ENCODE results near the gene CDYL2. TPM values are rescaled to one million over a fixed set of nuclear protein-coding genes. Genes with fewer than 3 reads are reported as not detected.

The CDYL2 gene
- polyA plus RNA-seq, 4 donors = 1.9 to 3.0 (median 2.8) TPM

DNA sequence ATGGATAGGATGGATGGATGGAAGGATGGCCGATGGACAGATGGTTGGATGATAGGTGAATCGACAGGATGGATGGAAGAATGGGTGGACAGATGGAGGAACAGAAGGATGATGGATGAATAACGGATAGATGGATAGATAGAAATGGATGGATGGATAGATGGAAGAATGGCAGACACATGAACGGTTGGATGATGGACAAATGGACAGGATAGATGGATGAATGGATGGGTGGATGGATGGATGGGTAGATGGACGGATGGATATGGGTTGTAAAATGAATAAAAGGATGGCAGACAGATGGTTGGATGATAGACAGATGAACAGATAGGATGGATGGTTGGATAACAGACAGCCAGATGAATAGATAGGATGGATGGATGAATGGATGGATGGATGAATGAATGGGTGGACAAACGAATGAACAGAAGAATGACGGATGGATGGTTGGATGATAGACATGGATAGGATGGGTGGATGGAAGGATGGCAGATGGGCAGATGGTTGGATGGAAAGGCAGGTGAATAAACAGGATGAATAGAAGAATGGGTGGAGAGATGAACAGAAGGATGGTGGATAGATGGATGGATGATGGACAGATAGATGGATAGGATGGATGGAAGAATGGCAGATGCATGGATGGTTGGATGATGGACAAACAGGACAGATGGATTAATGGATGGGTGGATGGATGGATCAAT, 207.7 kb downstream of the CDYL2 start:
- DNase-seq (no peak), FAIRE-seq (no peak)
- Histone ChIP-seq H3K4me1 (ENCODE audit: control insufficient read depth in 3 of 3, insufficient read depth in 2 of 3, low read depth in 1 of 3, low read length in 2 of 3) (no peaks in the 10 kb centered on the region), H3K9me3 (ENCODE audit: control insufficient read depth in 2 of 2, insufficient read depth in 1 of 2, low read depth in 1 of 2, low read length in 1 of 2) (peaks cover 0 to 5% of the 10 kb centered on the region in 2 donors), H3K4me3 (ENCODE audit: low read depth in 1 of 3, low read length in 3 of 3) (no peak overlapping the region), H3K27me3 (ENCODE audit: control insufficient read depth in 3 of 3, insufficient read depth in 3 of 3, low read length in 3 of 3) (peaks cover 0 to 2% (median 0%) of the 10 kb centered on the region in 3 donors), H3K36me3 (ENCODE audit: control insufficient read depth in 3 of 3, insufficient read depth in 2 of 3, low read depth in 1 of 3, low read length in 3 of 3) (peaks cover 0 to 3% (median 2%) of the 10 kb centered on the region in 3 donors), H3K27ac (ENCODE audit: low read depth in 1 of 3, low read length in 2 of 3) (no peak overlapping the region)
- WGBS, 3 donors = 85 to 92% (median 88%) methylated on average over 7 of the region's 7 CpGs

DNA sequence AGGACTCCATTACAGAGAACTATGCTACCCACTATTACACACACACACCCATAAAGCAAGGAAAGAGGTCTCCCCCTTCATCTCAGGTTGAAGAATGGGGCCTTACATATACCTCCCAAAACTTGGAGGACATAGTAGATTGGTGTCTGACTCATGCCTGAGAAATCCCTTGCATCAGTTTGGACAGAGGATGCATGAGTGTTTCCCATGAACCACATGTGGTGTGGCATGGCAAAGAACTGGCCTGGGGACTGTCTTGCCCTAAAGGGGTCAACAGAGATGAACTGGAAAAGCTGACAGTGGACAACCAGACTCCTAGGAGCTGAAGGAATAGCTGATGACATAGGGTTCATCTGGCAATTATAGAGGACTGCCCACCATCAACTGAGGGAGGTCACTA, 209.6 kb downstream of the CDYL2 start:
- Histone ChIP-seq H3K27me3 (ENCODE audit: control insufficient read depth in 3 of 3, insufficient read depth in 3 of 3, low read length in 3 of 3) (peaks cover 0 to 2% (median 0%) of the 10 kb centered on the region in 3 donors), H3K9me3 (ENCODE audit: control insufficient read depth in 2 of 2, insufficient read depth in 1 of 2, low read depth in 1 of 2, low read length in 1 of 2) (peaks cover 0 to 5% of the 10 kb centered on the region in 2 donors), H3K27ac (ENCODE audit: low read depth in 1 of 3, low read length in 2 of 3) (no peak overlapping the region), H3K4me1 (ENCODE audit: control insufficient read depth in 3 of 3, insufficient read depth in 2 of 3, low read depth in 1 of 3, low read length in 2 of 3) (no peaks in the 10 kb centered on the region), H3K4me3 (ENCODE audit: low read depth in 1 of 3, low read length in 3 of 3) (no peak overlapping the region), H3K36me3 (ENCODE audit: control insufficient read depth in 3 of 3, insufficient read depth in 2 of 3, low read depth in 1 of 3, low read length in 3 of 3) (peaks cover 0 to 3% (median 0%) of the 10 kb centered on the region in 3 donors)
- no peak for FAIRE-seq
- DNase-seq = no peak

GRCh38 chr16:80592273-80592672, 212.1 kb downstream of the CDYL2 start:
- 93 to 98% (median 96%) methylated on average over 2 of the region's 2 CpGs for WGBS, 3 donors
- peaks cover 0 to 2% (median 0%) of the 10 kb centered on the region in 3 donors for H3K27me3 ChIP-seq (ENCODE audit: control insufficient read depth in 3 of 3, insufficient read depth in 3 of 3, low read length in 3 of 3)
- H3K4me3 ChIP-seq (ENCODE audit: low read depth in 1 of 3, low read length in 3 of 3) = no peak overlapping the region
- no peak overlapping the region for H3K27ac ChIP-seq (ENCODE audit: low read depth in 1 of 3, low read length in 2 of 3)
- no peaks in the 10 kb centered on the region for H3K4me1 ChIP-seq (ENCODE audit: control insufficient read depth in 3 of 3, insufficient read depth in 2 of 3, low read depth in 1 of 3, low read length in 2 of 3)
- H3K9me3 ChIP-seq (ENCODE audit: control insufficient read depth in 2 of 2, insufficient read depth in 1 of 2, low read depth in 1 of 2, low read length in 1 of 2) = peaks cover 0 to 5% of the 10 kb centered on the region in 2 donors
- FAIRE-seq = no peak
- no peaks in the 10 kb centered on the region for H3K36me3 ChIP-seq (ENCODE audit: control insufficient read depth in 3 of 3, insufficient read depth in 2 of 3, low read depth in 1 of 3, low read length in 3 of 3)
- DNase-seq = no peak

DNA sequence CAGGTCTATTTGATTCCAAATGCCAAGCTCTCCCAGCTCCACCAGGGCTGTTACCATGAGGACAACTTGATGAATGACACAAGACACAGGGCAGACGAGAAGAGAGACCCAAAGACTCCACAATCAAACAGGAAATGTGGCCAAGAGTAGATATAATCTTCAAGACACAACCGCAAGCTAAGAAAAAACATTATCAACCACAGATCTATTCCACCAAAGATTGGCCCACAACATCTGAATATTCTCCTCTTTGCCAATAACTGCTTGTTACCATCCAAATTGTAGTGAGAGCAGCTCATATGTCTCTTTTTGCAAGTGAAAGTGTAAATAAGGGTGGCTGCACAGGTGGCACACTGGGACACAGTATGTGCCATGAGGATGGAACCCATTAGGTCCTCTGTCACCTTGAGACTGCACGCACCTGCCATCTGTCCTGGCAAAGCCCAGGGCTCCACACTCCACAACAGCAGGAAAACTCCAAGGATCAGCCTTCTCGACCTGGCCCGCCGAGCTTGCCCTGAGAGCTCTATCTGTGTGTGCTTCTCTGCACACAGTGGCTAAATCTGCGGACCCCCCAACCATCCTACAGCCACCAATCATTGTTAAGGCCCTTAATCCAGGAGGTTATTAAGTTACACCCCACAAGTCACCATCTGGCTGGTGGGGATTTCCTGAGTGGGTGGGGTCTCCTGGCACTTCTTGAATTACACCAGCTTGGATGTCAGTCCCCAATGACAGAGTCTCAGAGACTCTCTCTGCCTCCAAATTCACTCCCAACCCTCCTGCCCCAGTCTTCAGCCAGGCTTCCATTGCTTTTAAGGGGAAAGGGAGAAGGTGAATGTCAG, 213.1 kb downstream of the CDYL2 start:
- H3K27ac ChIP-seq (ENCODE audit: low read depth in 1 of 3, low read length in 2 of 3) = no peak overlapping the region
- no peak for FAIRE-seq
- WGBS, 3 donors = 74 to 81% (median 76%) methylated on average over 7 of the region's 7 CpGs
- H3K4me1 ChIP-seq (ENCODE audit: control insufficient read depth in 3 of 3, insufficient read depth in 2 of 3, low read depth in 1 of 3, low read length in 2 of 3) = no peaks in the 10 kb centered on the region
- H3K4me3 ChIP-seq (ENCODE audit: low read depth in 1 of 3, low read length in 3 of 3) = no peak overlapping the region
- H3K27me3 ChIP-seq (ENCODE audit: control insufficient read depth in 3 of 3, insufficient read depth in 3 of 3, low read length in 3 of 3) = peaks cover 0 to 2% (median 0%) of the 10 kb centered on the region in 3 donors
- H3K9me3 ChIP-seq (ENCODE audit: control insufficient read depth in 2 of 2, insufficient read depth in 1 of 2, low read depth in 1 of 2, low read length in 1 of 2) = peaks cover 0 to 5% of the 10 kb centered on the region in 2 donors
- no peaks in the 10 kb centered on the region for H3K36me3 ChIP-seq (ENCODE audit: control insufficient read depth in 3 of 3, insufficient read depth in 2 of 3, low read depth in 1 of 3, low read length in 3 of 3)
- peak in 1 of 2 donors; percentile 31 for DNase-seq

DNA sequence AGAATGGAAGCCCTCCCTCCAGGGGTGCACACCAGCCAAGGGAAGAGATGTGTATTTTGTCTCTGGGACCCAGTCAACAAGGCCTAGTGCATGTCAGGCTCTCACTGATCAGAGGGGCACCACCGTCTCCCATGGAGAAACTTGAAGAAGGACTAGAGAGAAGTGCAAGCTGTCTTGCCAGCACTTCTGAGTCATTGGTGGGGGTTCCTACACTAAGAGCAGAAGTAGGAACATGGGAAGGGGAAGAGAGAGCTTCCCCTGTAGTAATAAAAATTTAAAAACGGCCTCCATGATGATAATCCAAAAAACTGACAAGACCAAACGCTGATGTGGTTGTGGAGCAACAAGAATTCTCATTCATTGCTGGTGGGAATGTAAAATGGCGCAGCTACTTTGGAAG, 217.3 kb downstream of the CDYL2 start:
- Histone ChIP-seq H3K36me3 (ENCODE audit: control insufficient read depth in 3 of 3, insufficient read depth in 2 of 3, low read depth in 1 of 3, low read length in 3 of 3) (no peaks in the 10 kb centered on the region), H3K9me3 (ENCODE audit: control insufficient read depth in 2 of 2, insufficient read depth in 1 of 2, low read depth in 1 of 2, low read length in 1 of 2) (no peaks in the 10 kb centered on the region), H3K4me1 (ENCODE audit: control insufficient read depth in 3 of 3, insufficient read depth in 2 of 3, low read depth in 1 of 3, low read length in 2 of 3) (no peaks in the 10 kb centered on the region), H3K27me3 (ENCODE audit: control insufficient read depth in 3 of 3, insufficient read depth in 3 of 3, low read length in 3 of 3) (no peaks in the 10 kb centered on the region), H3K27ac (ENCODE audit: low read depth in 1 of 3, low read length in 2 of 3) (no peak overlapping the region), H3K4me3 (ENCODE audit: low read depth in 1 of 3, low read length in 3 of 3) (no peak overlapping the region)
- FAIRE-seq = no peak
- 83 to 94% (median 91%) methylated on average over 4 of the region's 4 CpGs for WGBS, 3 donors
- no peak for DNase-seq

DNA sequence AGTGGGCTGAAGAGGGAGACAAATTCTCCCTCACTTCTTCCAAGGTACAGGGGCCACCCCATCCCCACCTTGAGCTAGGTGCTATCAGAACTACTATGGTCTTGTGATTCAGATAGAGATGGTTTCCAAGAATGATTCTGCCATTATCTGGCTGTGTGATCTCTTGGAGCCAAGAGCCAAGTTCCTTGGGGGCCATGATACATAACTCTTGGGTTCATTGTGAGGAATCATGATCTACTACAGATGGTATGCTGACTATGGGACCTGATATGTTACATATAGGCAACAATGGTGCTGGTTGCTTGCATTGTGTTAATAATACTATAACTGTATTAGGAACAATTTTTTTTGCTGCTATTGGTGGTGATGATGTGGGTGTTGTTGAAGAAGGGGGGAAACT, 217.9 kb downstream of the CDYL2 start:
- no peak overlapping the region for H3K4me3 ChIP-seq (ENCODE audit: low read depth in 1 of 3, low read length in 3 of 3)
- H3K4me1 ChIP-seq (ENCODE audit: control insufficient read depth in 3 of 3, insufficient read depth in 2 of 3, low read depth in 1 of 3, low read length in 2 of 3) = no peaks in the 10 kb centered on the region
- no peaks in the 10 kb centered on the region for H3K9me3 ChIP-seq (ENCODE audit: control insufficient read depth in 2 of 2, insufficient read depth in 1 of 2, low read depth in 1 of 2, low read length in 1 of 2)
- DNase-seq (no peak), FAIRE-seq (no peak)
- no peaks in the 10 kb centered on the region for H3K27me3 ChIP-seq (ENCODE audit: control insufficient read depth in 3 of 3, insufficient read depth in 3 of 3, low read length in 3 of 3)
- no peaks in the 10 kb centered on the region for H3K36me3 ChIP-seq (ENCODE audit: control insufficient read depth in 3 of 3, insufficient read depth in 2 of 3, low read depth in 1 of 3, low read length in 3 of 3)
- H3K27ac ChIP-seq (ENCODE audit: low read depth in 1 of 3, low read length in 2 of 3) = no peak overlapping the region

DNA sequence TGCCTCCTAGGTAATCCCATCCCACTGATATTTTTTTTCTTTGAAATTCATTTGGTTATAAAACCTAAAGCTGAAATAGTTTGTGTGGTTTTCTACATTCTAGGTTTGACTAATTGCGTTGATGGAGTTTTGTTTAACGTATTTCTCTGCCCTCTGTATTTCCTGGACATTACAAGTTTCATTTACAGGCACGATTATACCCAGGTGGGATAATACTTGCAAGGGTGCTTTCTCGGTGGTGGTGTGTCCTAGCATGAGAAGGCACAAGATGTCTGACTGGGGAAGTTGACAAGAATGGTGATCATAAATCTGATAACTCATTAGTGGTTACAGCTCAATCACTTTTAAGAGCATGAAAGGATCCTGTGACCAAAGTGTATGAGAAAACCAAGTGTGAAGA, 218.6 kb downstream of the CDYL2 start:
- no peak for FAIRE-seq
- H3K27me3 ChIP-seq (ENCODE audit: control insufficient read depth in 3 of 3, insufficient read depth in 3 of 3, low read length in 3 of 3) = no peaks in the 10 kb centered on the region
- H3K9me3 ChIP-seq (ENCODE audit: control insufficient read depth in 2 of 2, insufficient read depth in 1 of 2, low read depth in 1 of 2, low read length in 1 of 2) = no peaks in the 10 kb centered on the region
- H3K4me3 ChIP-seq (ENCODE audit: low read depth in 1 of 3, low read length in 3 of 3) = no peak overlapping the region
- no peaks in the 10 kb centered on the region for H3K36me3 ChIP-seq (ENCODE audit: control insufficient read depth in 3 of 3, insufficient read depth in 2 of 3, low read depth in 1 of 3, low read length in 3 of 3)
- H3K27ac ChIP-seq (ENCODE audit: low read depth in 1 of 3, low read length in 2 of 3) = no peak overlapping the region
- no peaks in the 10 kb centered on the region for H3K4me1 ChIP-seq (ENCODE audit: control insufficient read depth in 3 of 3, insufficient read depth in 2 of 3, low read depth in 1 of 3, low read length in 2 of 3)
- WGBS, 3 donors = 70 to 90% (median 70%) methylated on average over 4 of the region's 4 CpGs
- no peak for DNase-seq

- DNase-seq = no peak
- Histone ChIP-seq H3K4me3 (ENCODE audit: low read depth in 1 of 3, low read length in 3 of 3) (no peak overlapping the region), H3K9me3 (ENCODE audit: control insufficient read depth in 2 of 2, insufficient read depth in 1 of 2, low read depth in 1 of 2, low read length in 1 of 2) (no peaks in the 10 kb centered on the region), H3K4me1 (ENCODE audit: control insufficient read depth in 3 of 3, insufficient read depth in 2 of 3, low read depth in 1 of 3, low read length in 2 of 3) (no peaks in the 10 kb centered on the region), H3K27me3 (ENCODE audit: control insufficient read depth in 3 of 3, insufficient read depth in 3 of 3, low read length in 3 of 3) (no peaks in the 10 kb centered on the region), H3K27ac (ENCODE audit: low read depth in 1 of 3, low read length in 2 of 3) (no peak overlapping the region), H3K36me3 (ENCODE audit: control insufficient read depth in 3 of 3, insufficient read depth in 2 of 3, low read depth in 1 of 3, low read length in 3 of 3) (no peaks in the 10 kb centered on the region)
- WGBS, 3 donors = 77 to 88% (median 83%) methylated on average over 3 of the region's 3 CpGs
- no peak for FAIRE-seq
These were observed 220.9 kb downstream of the CDYL2 start for GRCh38 chr16:80583466-80583865.
